ENCODE measurements around the gene RIN3.

Gene RIN3

DNA sequence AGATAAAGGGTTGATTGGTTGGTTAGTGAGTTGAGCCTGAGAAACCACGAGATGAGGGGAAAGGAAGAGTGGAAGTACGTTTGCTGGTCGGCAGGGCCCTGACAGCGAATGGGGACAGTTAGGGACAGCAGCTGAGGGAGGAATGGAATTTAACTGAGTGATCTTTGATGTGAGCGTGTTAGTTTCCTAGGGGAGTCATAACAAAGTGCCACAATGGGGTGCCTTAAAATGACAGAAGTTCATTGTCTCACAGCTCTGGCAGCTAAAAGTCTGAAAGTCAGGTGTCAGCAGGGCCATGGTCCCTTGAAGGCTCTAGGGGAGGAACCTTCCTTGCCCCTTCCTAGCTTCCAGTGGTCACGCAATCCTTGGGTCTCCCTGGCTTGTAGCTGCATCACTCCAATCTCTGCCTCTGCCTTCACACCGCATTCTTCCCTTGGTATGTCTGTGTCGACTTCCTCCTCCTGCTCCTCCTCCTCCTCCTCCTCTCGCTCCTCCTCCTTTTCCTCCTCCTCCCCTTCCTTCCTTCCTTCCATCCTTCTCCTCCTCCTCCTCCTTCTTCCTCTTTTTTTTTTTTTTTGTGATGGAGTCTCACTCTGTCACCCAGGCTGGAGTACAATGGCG, 26.0 kb upstream of the RIN3 start:
- DNase-seq (ENCODE audit: low read depth, low spot score), result no peak

DNA sequence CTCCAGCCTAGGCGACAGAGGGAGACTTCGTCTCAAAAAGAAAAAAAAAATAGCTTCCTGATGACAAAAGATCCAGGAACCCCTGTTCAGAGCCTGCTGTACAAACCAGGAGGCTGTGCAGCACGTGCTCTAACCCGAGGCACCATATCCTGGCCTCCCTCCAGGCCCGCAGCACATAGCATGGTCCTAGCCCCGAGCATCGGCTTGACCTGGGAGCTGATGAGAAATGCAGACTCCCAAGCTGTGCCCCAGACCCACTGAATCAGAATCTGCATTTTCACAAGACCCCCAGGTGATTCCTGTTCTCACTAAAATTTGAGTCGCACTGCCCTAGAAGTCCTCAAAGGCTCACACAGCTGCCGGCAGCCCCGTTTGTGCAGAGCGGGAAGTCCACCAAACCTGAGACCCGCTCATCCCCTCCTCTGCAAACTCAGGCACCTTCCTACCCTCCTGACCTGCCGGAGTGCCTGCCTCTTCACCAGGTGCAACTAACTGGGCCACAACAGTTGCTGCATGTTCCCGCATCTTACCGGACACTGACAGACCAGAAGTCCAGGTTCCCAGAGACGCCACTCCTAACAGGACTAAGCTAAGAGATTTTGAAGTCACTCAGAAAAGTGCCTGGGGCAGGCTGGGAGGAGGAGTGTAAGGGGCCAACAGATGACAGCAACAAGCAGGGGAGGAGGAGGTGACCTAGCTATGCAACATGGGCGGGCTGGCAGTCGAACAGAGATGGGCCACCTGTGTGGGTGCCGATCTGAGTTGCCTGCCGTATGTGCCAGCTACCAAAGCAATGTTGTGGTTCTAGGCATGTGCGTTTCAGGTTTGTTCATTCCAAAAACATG, 24.0 kb upstream of the RIN3 start:
- no peak for DNase-seq (ENCODE audit: low read depth, low spot score)

DNA sequence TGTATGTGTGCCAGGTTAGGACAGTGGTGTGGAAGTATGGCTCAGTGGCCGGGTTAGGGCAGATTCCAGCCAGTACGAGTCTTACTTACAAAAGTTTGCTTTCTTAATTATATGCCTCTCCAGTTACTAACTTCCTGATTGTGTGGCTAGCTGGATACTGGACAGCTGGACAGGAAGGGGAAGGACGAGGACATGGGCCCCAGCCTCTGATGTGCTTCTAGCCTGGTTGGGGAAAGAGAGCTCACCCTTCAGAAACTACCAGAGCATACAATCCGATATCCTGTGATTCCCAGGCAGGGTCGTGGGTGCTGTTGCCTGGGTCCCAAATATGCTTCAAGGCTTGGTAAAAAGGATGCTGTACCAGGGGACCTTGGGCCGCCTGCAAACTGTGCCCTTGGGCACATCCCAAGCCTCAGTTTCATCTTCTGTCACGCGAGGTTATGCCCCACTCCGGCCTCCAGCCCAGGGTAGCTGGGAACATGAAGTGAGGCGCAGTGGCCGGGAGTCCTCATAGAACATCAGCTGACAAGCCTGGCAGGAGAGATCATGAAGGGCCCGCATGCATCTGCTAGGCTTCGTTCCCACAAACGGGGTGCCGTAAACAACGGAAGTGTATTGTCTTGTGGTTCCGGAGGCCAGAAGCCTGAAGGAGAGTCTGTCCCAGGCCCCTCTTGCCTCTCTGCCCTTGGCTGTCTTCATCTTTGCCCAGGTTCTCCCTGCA, 23.2 kb upstream of the RIN3 start:
- DNase-seq (ENCODE audit: low read depth, low spot score), result no peak

DNA sequence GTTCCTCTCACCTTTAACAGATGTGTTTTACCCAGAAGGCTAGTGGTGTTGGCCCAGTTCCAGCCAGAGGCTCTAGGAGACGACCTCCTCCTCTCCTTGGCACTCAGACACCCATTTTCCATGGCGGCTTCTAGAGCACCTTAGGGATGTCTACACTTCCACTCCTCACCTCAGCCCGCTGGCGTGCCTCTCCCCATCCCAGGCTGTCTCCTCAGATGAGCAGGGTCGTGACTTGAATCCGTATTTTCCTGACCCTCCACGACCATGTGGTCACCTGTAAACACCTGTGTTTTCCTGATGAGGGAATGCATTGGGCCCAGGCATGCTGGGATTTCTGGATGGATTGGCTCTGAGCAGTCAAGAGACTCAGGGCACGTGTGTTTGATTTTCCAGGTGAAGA, 21.8 kb upstream of the RIN3 start:
- DNase-seq (ENCODE audit: low read depth, low spot score), result no peak

DNA sequence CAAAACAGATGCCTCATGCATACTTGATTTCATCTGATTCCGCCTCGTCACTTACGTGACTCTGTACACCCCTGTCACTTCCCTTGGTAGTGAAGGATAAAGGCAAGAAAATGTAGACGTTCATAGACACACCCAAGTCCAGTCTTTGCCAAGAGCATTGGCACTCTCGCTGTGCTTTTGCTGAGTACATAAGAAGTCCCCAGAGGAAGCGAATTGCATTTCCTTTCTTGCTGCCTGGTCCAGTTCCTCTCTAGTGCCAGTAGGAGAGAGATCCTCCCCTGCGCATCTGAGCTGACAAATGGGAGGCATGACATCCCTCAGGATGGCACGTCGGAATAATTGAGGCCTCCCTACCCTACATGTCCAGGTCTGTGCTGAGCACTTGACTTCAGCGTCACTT, 21.3 kb upstream of the RIN3 start:
- no peak for DNase-seq (ENCODE audit: low read depth, low spot score)

DNA sequence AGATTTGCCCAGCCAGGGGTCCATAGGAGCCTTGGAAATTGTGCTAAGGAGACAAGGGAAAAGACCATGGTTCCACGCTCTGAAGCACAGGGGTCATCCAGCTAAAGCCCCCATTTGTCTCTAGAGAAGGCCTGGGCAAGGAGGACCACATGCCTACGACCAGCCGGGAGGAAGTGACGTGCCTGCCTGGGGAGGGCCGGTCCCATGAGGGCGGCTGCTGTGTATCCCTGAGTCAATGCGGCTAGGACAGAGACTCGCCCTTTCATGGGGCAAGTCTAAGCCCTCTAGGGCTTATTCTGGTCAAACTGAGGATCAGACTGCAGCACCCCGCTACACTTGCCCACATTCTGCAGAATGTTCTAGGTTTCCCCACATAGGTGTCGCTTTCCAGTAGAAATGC, 20.6 kb upstream of the RIN3 start:
- DNase-seq (ENCODE audit: low read depth, low spot score), result no peak

DNA sequence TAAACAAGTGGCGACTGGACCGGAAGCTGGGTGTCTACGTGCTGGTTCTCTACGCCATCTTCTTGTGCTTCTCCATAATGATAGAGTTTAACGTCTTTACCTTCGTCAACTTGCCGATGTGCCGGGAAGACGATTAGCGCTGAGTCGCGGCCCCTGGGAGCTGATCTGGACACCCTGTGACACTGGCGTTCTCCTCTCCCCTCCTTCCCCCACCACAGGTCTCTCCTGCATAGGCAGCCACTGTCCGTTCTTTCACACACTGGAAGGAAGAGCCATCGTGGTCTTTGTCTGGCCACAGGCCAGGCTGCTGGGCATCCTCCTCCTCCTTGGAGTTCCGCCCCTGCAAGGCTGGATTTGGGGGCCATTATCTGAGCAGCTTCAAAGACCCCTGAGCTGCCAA, 20.1 kb upstream of the RIN3 start:
- no peak for DNase-seq (ENCODE audit: low read depth, low spot score)

DNA sequence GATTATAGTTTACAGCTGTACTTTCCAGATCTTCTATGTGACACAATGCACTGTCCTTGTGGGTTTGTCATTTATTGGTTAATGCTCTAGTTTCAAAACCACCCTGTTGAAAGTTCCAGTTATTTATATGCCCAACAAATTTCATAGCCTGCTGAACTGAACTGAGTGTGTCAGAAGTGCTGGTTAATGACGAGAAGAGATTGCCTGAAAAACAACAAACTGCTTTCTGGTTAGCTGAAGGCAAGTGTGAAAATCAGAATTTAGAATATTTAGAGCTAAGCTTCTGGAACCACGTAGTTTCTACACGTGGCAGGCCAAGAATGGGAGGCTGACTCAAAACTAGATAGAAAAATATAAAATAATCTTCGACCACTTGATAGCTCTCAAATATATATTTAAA, 19.1 kb upstream of the RIN3 start:
- DNase-seq (ENCODE audit: low read depth, low spot score), result no peak

DNA sequence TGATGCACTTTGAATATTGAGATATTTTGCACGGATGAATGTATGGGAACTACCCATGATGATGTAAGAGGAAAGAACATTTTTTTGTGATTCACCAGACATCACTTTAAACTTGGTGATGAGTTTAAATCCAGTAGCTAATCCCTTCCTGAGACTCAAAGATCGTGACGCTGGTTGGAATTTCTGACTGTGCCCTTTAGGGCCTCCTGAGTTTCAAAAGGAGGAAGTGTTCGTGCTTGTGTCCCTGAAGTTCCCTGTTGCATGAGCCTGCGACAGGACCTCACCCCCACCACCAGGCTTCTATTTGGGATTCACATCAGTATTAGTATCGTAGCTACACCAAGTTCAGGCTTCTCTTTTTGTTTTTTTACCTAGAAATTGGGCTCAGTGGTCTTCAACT, 18.6 kb upstream of the RIN3 start:
- DNase-seq (ENCODE audit: low read depth, low spot score), result no peak

DNA sequence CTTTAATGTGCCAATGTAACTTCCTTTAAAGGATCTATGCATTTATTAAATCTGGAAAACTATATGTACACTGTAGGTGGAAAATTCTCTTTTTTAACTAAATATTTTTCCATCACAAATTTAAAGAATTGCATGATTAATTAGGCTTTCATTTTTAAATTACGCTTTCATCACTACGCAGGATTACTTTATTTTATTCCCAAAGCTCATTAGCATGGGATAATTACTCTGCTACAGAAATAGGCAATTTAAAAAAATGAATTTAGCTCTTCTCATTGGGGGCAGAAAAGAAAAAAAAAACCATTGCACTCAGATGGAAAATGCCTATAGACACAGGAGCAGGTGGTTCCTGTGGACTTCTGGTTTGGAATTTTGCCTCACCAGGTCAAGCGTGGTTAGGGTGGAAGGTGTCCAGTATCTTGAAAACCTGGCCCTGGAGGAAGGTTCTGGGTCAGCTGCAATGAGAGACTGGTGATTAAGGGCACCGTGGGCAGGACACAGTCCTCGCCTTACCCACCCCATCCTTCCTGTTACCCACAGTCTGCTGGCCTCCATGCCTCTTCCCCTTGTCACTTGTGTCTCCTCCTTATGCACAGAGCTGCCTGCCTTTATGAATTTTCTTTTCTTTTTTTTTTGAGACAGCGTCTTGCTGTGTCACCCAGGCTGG, 17.3 kb upstream of the RIN3 start:
- DNase-seq (ENCODE audit: low read depth, low spot score), result no peak

DNA sequence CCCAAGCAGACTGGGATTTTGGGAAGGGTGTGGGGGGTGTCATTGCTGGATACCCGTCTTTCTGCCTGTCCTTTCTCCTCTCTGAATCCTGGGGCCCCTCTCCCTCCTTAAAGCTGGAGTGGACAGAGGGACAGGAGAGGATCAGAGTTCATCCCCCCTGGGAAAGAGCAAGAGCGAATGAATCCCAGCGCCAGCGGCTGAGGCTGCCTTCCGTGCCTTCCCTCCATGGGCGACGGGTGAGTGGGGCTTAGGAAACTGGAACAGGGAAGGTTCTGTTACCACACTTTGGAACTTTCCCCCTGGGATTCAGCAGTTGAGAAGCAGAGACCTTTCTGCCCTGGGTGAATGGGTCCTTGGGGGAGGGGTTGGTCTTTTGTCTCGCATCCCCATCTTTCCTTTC, 16.2 kb upstream of the RIN3 start:
- no peak for DNase-seq (ENCODE audit: low read depth, low spot score)

DNA sequence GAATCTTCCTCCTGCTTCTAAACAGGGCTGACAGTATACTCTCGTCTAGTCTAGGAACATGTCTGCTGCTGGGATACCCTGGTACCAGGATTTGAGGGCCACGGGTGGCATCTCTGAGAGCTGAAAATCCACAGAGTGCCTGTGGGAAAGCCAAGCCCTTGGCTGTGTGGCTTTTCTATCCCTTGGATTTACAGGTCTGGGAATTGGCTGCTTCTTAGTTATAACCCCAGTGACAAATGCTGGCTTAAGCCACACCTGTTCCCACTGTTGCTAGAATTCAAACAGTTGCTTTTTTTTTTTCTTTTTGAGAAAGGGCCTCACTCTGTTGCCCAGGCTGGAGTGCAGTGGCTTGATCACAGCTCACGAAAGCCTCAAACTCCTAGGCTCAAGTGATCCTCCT, 14.3 kb upstream of the RIN3 start:
- no peak for DNase-seq (ENCODE audit: low read depth, low spot score)

DNA sequence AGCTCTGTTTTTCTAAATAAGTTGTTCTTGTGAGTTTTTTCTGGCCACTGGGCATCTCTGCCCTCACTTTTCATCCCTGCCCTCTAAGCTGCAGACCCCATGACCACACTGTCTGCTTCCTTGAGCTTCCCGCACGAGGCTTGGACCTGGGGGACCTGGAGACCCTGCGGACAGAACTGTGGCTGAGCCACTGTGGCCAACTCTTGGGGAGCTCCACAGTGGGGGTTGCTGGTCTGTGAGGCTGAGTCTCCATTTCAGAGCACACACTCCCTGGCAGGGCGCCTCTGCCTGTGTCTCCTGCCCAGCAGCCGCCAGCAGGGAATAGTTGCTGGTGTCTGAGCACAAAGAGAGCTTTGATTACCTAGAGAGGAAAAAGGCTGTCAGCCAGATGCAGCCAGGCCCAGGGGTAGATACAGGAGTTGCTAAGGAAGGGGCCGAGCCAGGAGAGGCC, 13.1 kb upstream of the RIN3 start:
- DNase-seq (ENCODE audit: low read depth, low spot score), result no peak

DNA sequence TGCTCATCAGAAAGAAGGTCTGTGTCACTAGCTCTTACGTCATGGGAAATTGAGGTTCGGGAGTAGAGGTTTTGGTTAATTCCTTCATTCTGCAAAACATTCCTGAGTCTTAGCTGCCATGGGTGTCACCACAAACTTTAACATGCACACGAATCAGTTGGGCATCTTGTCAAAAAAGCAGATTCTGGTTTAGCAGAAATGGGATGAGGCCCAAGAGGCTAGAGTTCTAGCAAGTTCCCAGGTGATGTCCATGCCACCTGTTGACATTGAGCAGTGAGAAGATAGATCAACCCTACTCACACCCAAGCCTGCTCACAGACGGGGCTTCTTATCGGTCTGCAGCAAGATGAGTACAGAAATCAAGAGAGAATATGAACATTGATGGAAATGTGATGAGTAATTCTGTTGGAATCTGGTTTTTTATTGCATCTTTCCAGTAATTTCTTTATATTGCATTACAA, 11.7 kb upstream of the RIN3 start:
- DNase-seq (ENCODE audit: low read depth, low spot score), result no peak

DNA sequence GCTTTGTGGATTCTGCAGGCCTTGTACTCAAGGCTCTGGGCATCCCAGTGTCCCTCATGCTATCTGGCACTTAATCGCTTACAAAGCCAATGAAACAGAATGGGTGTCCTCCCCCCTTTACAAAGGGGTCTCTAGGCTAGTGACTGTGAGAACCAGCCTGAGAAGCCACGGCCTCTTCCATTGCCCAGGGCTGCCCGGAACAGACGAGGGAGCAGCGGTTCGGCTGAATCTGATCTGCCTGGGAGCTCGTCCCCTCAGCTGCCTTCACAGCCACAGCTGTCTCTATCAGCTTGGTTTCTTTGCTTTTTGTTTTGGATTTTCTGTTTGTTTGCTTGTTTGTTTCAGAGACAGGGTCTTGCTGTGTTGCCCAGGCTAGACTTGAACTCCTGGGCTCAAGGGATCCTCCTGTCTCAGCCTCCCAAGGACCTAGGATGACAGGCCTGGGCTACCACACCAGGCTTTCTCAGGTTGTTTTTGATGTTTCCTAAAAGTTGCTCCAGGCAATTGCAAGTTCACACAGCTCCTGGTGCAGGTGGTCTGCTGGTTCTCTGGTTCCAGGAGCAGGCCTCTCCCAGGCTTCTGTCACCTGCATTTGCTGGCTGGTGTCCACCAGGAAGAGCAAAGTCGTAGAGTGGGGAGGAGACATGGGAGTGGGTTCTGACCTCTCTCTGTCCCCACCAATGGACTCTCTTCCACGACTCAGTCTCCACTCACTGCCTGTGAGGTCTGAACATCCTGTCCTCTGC, 10.9 kb upstream of the RIN3 start:
- DNase-seq (ENCODE audit: low read depth, low spot score), result no peak

DNA sequence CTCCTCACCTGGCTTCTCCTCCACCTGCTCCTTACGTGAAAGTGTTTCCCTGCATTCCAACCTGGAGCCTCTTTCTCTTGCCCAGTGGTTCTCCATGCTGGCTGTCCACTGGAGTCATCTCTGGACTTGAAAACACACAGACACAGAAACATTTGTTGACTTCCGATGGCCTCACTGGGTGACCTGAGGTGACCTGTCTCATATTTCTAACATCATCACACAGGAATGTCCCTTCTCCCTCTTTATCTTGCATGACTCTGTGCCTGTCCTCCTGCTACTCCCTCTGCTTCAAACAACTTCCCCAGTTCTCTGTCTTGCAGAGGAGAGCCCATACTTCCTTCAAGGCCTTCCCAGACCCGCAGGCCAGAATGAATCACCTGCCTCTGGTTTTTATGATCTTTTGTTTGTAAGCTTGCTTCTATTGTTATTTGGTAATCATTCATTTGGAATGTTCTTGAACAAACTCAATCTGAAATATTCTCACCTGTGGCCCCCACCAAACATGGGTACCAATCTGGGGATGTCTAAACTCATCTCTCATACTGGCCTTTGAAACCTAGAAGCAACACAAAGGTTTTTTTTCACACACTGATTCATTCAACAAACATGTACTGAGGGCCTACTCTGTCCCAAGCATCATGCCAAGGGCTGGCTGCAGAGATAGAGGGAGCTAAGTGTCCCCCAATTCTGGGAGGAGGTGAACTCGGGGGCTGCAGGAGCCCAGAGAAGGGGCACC, 9.7 kb upstream of the RIN3 start:
- DNase-seq (ENCODE audit: low read depth, low spot score), result no peak

DNA sequence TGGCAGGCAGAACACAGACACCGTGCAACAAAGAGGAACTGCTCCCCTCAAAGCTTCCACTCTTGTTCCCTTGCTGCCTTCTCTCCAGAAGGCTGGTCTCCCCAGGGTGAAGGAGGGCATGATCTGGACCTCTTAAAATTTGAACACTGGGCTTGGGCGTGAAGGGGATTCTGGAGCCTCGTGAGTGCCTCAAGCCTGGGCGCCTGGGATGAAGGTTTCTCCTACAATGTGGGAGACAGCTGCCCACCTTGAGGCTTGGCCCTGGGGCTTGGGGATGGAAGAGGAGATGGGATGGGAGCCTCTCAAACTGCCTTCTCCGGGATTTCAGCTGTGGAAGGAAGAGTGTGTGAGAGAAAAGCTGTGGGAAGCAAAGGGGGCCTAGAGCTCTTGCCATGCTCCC, 7.8 kb upstream of the RIN3 start:
- DNase-seq (ENCODE audit: low read depth, low spot score), result no peak

DNA sequence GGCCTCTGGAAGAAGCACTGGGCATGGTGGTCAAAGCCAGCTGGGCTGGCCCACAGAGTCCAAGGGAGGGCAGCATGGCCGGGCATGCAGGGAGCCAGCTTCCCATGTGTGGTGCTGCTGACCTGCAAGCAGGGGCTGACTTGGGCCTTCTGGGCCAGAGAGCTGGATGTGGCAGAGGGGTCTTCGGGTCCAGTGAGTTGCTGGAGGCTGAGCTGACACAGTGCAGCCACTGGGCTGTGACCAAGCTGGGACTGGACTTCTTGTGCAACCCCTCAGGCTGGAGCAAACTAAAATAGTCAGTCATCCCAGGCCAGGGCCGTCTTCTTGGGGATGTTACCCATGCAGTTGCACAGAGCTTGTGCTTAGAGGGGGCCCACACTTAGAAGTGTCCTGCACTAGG, 7.3 kb upstream of the RIN3 start:
- DNase-seq (ENCODE audit: low read depth, low spot score), result no peak

DNA sequence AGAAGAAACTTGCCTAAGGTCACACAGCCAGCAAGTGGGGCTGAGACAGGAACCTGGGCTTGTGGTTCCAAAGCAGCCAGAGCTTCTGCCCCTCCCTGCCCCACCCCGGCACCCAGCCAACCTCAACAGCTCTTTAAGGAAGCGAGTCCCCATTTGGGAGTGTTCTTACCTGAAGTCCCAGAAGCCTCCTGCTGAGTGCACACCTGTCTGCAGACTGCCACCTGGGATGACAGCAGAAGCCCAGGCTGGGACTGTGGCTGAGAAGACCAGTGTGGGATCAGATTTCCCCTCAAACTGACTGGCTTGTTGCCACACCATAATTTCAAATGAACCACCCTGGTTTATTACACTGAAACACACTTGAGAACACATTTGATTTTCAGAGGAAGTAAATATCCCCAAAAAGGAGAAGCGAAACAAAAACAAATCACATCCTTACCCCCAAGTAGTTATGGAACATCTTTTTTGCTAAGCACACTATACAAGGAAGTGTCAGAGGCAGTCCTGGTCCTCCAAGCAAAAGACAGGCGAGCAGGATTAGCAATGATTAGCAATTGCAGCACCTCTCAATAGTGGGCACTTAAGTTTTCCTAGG, 6.3 kb upstream of the RIN3 start:
- no peak for DNase-seq (ENCODE audit: low read depth, low spot score)

DNA sequence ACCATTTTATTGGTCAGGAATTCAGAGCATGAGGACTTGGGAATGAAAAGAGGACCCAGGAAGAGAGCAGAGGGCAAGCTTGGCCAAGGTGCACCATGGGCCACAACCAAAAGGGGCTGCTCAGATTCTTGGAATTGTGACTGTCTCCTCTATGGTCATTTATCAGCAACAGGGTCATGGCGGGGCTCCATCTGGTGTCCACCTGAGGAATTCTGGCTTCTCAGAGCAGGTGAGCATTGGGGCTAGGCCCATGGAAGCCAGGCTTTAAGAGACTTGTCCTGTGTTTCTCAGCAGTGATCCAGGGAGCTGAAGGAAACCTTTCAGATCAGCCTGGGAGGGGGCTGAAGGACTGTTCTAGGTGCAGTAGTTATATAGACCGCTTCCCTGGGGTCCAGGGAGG, 2.6 kb upstream of the RIN3 start:
- no peak for DNase-seq (ENCODE audit: low read depth, low spot score)
